Fibroblast of upper back skin (primary cell): ENCODE data around the gene DOK6.
A peak's percentile ranks its signal among the peaks of the same experiment; 100 is the strongest.
"Not testable (repeated sequence)": the region's sequence is repeated elsewhere in the genome, so short reads cannot be mapped to it uniquely, and the experiment has no call there.

Experiments
- DNase-seq: peaks from one replicate; pipeline ENCODE4 v3.0.0-alpha.2; 2013

The DOK6 gene

GRCh38 chr18:69400253-69400975, at the start of gene DOK6:
DOK6 (plus strand) TSS chr18:69400888.
- peak; percentile 80 for DNase-seq

- DNase-seq: no peak
These were observed 47.7 kb upstream of the DOK6 start for GRCh38 chr18:69353023-69353422.

- DNase-seq: no peak
These were observed 43.1 kb upstream of the DOK6 start for GRCh38 chr18:69357590-69357989.

- no peak for DNase-seq
These were observed 42.3 kb upstream of the DOK6 start for GRCh38 chr18:69358212-69358895.

GRCh38 chr18:69359768-69360167, 40.9 kb upstream of the DOK6 start:
- DNase-seq: not testable (repeated sequence)

- no peak for DNase-seq
These were observed 35.8 kb upstream of the DOK6 start for GRCh38 chr18:69364930-69365329.

- DNase-seq: no peak
These were observed 35.0 kb upstream of the DOK6 start for GRCh38 chr18:69365658-69366057.

- DNase-seq: no peak
These were observed 33.6 kb upstream of the DOK6 start for GRCh38 chr18:69367104-69367503.

- no peak for DNase-seq
These were observed 29.0 kb upstream of the DOK6 start for GRCh38 chr18:69371729-69372128.

- DNase-seq: no peak
These were observed 20.4 kb upstream of the DOK6 start for GRCh38 chr18:69380324-69380723.

- peak; percentile 61 for DNase-seq
These were observed 17.5 kb upstream of the DOK6 start for GRCh38 chr18:69383186-69383585.

GRCh38 chr18:69387186-69387585, 13.5 kb upstream of the DOK6 start:
- no peak for DNase-seq

GRCh38 chr18:69388222-69388621, 12.5 kb upstream of the DOK6 start:
- no peak for DNase-seq

GRCh38 chr18:69397096-69397495, 3.6 kb upstream of the DOK6 start:
- DNase-seq: peak; percentile 41

GRCh38 chr18:69399253-69399652, 1.4 kb upstream of the DOK6 start:
- DNase-seq: no peak

- DNase-seq: no peak
These were observed 213 bp downstream of the DOK6 start for GRCh38 chr18:69400976-69401225.

- DNase-seq: peak; percentile 26
These were observed 711 bp downstream of the DOK6 start for GRCh38 chr18:69401226-69401971.

- no peak for DNase-seq
These were observed 1.4 kb downstream of the DOK6 start for GRCh38 chr18:69401972-69402532.

- DNase-seq: no peak
These were observed 1.9 kb downstream of the DOK6 start for GRCh38 chr18:69402533-69402989.

- DNase-seq: no peak
These were observed 7.8 kb downstream of the DOK6 start for GRCh38 chr18:69408522-69408921.

- no peak for DNase-seq
These were observed 10.5 kb downstream of the DOK6 start for GRCh38 chr18:69411199-69411598.

GRCh38 chr18:69414184-69414583, 13.5 kb downstream of the DOK6 start:
- no peak for DNase-seq

- DNase-seq: peak; percentile 23
These were observed 32.2 kb downstream of the DOK6 start for GRCh38 chr18:69432847-69433246.

GRCh38 chr18:69435000-69435399, 34.3 kb downstream of the DOK6 start:
- no peak for DNase-seq
